Measurements from ENCODE around the gene AGBL4. TPM values are rescaled to one million over a fixed set of nuclear protein-coding genes. Genes with fewer than 3 reads are reported as not detected.

The AGBL4 gene
- polyA plus RNA-seq, 1 donor (not counting 4 experiments of a cell fraction or from before 2014, with no cell fraction given), result not detected

DNA sequence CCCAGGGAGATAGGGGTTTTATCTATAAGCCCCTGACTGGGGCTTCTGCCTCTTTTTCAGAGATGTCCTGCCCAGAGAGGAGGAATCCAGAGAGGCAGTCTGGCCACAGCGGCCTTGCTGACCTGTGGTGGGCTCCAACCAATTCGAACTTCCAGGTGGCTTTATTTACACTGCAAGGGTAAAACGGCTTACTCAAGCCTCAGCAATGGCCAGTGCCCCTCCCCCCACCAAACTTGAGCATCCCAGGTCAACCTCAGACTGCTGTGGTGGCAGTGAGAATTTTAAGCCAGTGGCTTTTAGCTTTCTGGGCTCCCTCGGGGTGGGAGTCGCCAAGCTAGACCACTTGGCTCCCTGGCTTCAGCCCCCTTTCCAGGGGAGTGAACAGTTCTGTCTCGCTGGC lies 863.1 kb downstream of the AGBL4 start:
- Histone ChIP-seq H3K79me2 (ENCODE audit: control insufficient read depth, insufficient read depth, low read length) (no peaks in the 10 kb centered on the region), H3K9me3 (ENCODE audit: control insufficient read depth, low read depth, low read length) (no peaks in the 10 kb centered on the region), H3K4me3 (ENCODE audit: control insufficient read depth in 2 of 3, extremely low read depth in 1 of 3, insufficient read depth in 2 of 3, low read depth in 1 of 3, low read length in 3 of 3) (no peak overlapping the region), H3K27me3 (ENCODE audit: control insufficient read depth, extremely low read depth, insufficient read depth, low read length) (no peaks in the 10 kb centered on the region), H4K20me1 (ENCODE audit: control insufficient read depth, extremely low read depth, insufficient read depth, low read length) (no peaks in the 10 kb centered on the region), H3K36me3 (ENCODE audit: control insufficient read depth in 2 of 2, extremely low read depth in 1 of 2, insufficient read depth in 2 of 2, low read length in 2 of 2) (no peaks in the 10 kb centered on the region), H2AFZ (ENCODE audit: control insufficient read depth, low read length) (no peak overlapping the region), H3K9ac (ENCODE audit: control insufficient read depth, extremely low read depth, insufficient read depth, low read length) (no peak overlapping the region), H3K4me1 (ENCODE audit: control insufficient read depth, extremely low read depth, insufficient read depth, low read length) (peaks cover 11% of the 10 kb centered on the region), H3K9me1 (ENCODE audit: control insufficient read depth, extremely low read depth, insufficient read depth, low read length) (no peaks in the 10 kb centered on the region), H3K4me2 (ENCODE audit: control insufficient read depth, extremely low read depth, insufficient read depth, low read depth, low read length) (no peak overlapping the region), H3K27ac (ENCODE audit: control insufficient read depth, insufficient read depth, low read length) (no peak overlapping the region)
- TF ChIP-seq, protein P1, sequence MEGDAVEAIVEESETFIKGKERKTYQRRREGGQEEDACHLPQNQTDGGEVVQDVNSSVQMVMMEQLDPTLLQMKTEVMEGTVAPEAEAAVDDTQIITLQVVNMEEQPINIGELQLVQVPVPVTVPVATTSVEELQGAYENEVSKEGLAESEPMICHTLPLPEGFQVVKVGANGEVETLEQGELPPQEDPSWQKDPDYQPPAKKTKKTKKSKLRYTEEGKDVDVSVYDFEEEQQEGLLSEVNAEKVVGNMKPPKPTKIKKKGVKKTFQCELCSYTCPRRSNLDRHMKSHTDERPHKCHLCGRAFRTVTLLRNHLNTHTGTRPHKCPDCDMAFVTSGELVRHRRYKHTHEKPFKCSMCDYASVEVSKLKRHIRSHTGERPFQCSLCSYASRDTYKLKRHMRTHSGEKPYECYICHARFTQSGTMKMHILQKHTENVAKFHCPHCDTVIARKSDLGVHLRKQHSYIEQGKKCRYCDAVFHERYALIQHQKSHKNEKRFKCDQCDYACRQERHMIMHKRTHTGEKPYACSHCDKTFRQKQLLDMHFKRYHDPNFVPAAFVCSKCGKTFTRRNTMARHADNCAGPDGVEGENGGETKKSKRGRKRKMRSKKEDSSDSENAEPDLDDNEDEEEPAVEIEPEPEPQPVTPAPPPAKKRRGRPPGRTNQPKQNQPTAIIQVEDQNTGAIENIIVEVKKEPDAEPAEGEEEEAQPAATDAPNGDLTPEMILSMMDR (optimal IDR thresholded peaks at IDR 0.05 in 1 of 3, IDR thresholded peaks at IDR 0.05 in 1 of 3, conservative IDR thresholded peaks at IDR 0.05 in 1 of 3; ENCODE audit: extremely low read depth in 1 of 3, insufficient read depth in 2 of 3, low read length in 3 of 3), result no peak
- no peak for TF ChIP-seq EZH2 (IDR thresholded peaks at IDR 0.05; ENCODE audit: low read length)
- FAIRE-seq (no peak), DNase-seq (ENCODE audit: low read depth, low spot score) (no peak)
- dilution Hi-C loops (cut with MboI; ENCODE audit: extremely low pct_ligation_motif_present, low sequenced_read_pairs), result no loop called here

DNA sequence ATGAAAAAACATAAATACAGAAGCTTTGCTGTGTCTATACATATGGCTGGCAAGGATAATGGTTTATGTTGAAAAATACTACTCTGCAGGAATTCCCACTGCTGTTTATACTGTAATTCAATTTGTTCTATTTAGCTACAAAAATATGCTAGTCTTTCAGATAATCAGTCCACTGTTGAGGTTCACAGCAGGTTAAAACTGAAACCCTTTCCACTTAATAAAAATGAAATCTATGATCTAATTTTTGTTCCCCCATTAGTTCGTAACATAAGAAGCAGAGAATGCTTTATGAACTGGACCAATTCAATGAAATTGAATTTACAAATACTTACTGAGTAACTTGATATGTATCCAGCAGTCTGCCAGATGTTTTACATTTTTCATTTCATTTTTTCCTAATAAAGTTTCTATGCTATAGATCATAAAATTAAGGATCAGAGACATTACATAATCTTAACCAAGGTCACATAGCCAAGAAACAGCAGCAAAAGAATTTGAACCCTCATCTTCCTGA lies 887.0 kb downstream of the AGBL4 start:
- no peaks in the 10 kb centered on the region for H3K79me2 ChIP-seq (ENCODE audit: control insufficient read depth, insufficient read depth, low read length)
- dilution Hi-C loops (cut with MboI; ENCODE audit: extremely low pct_ligation_motif_present, low sequenced_read_pairs), result no loop called here
- H3K36me3 ChIP-seq (ENCODE audit: control insufficient read depth in 2 of 2, extremely low read depth in 1 of 2, insufficient read depth in 2 of 2, low read length in 2 of 2), result no peaks in the 10 kb centered on the region
- no peak for DNase-seq (ENCODE audit: low read depth, low spot score)
- H3K27ac ChIP-seq (ENCODE audit: control insufficient read depth, insufficient read depth, low read length), result no peak overlapping the region
- H3K9ac ChIP-seq (ENCODE audit: control insufficient read depth, extremely low read depth, insufficient read depth, low read length), result no peak overlapping the region
- H3K4me1 ChIP-seq (ENCODE audit: control insufficient read depth, extremely low read depth, insufficient read depth, low read length), result no peaks in the 10 kb centered on the region
- H2AFZ ChIP-seq (ENCODE audit: control insufficient read depth, low read length), result no peak overlapping the region
- FAIRE-seq, result no peak
- H3K27me3 ChIP-seq (ENCODE audit: control insufficient read depth, extremely low read depth, insufficient read depth, low read length), result no peaks in the 10 kb centered on the region
- TF ChIP-seq, protein P1 (optimal IDR thresholded peaks at IDR 0.05 in 1 of 3, IDR thresholded peaks at IDR 0.05 in 1 of 3, conservative IDR thresholded peaks at IDR 0.05 in 1 of 3; ENCODE audit: extremely low read depth in 1 of 3, insufficient read depth in 2 of 3, low read length in 3 of 3), result no peak
- no peak for TF ChIP-seq EZH2 (IDR thresholded peaks at IDR 0.05; ENCODE audit: low read length)
- H3K9me3 ChIP-seq (ENCODE audit: control insufficient read depth, low read depth, low read length), result no peaks in the 10 kb centered on the region
- no peaks in the 10 kb centered on the region for H4K20me1 ChIP-seq (ENCODE audit: control insufficient read depth, extremely low read depth, insufficient read depth, low read length)
- no peak overlapping the region for H3K4me3 ChIP-seq (ENCODE audit: control insufficient read depth in 2 of 3, extremely low read depth in 1 of 3, insufficient read depth in 2 of 3, low read depth in 1 of 3, low read length in 3 of 3)
- H3K9me1 ChIP-seq (ENCODE audit: control insufficient read depth, extremely low read depth, insufficient read depth, low read length), result no peaks in the 10 kb centered on the region
- H3K4me2 ChIP-seq (ENCODE audit: control insufficient read depth, extremely low read depth, insufficient read depth, low read depth, low read length), result no peak overlapping the region

All from keratinocyte (primary cell).